ENCODE measurements around the gene HGS.

HGS gene

DNA sequence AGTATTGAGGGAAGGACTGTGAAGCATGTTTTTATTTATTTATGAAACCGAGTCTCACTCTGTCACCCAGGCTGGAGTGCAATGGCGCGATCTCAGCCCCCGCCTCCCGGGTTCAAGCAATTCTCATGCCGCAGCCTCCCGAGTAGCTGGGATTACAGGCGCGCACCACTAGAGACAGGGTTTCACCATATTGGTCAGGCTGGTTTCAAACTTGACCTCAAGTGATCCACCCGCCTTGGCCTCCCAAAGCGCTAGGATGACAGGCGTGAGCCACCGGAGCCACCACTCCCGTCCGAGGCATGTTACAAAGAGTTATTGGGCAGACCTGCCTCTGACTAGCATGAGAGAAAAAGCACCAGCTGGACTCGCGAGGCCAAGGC is 22.4 kb downstream of the HGS start:
- H3K27ac ChIP-seq = peak overlapping the region; percentile 89
- POLR2A ChIA-PET (ENCODE audit: low non-redundant PET) = no interaction called here
- TF ChIP-seq, protein P1, sequence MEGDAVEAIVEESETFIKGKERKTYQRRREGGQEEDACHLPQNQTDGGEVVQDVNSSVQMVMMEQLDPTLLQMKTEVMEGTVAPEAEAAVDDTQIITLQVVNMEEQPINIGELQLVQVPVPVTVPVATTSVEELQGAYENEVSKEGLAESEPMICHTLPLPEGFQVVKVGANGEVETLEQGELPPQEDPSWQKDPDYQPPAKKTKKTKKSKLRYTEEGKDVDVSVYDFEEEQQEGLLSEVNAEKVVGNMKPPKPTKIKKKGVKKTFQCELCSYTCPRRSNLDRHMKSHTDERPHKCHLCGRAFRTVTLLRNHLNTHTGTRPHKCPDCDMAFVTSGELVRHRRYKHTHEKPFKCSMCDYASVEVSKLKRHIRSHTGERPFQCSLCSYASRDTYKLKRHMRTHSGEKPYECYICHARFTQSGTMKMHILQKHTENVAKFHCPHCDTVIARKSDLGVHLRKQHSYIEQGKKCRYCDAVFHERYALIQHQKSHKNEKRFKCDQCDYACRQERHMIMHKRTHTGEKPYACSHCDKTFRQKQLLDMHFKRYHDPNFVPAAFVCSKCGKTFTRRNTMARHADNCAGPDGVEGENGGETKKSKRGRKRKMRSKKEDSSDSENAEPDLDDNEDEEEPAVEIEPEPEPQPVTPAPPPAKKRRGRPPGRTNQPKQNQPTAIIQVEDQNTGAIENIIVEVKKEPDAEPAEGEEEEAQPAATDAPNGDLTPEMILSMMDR (conservative IDR thresholded peaks at IDR 0.05; ENCODE audit: low read depth) = no peak
- CTCF ChIA-PET = no interaction called here
- DNase-seq (ENCODE audit: low spot score) = no peak

DNA sequence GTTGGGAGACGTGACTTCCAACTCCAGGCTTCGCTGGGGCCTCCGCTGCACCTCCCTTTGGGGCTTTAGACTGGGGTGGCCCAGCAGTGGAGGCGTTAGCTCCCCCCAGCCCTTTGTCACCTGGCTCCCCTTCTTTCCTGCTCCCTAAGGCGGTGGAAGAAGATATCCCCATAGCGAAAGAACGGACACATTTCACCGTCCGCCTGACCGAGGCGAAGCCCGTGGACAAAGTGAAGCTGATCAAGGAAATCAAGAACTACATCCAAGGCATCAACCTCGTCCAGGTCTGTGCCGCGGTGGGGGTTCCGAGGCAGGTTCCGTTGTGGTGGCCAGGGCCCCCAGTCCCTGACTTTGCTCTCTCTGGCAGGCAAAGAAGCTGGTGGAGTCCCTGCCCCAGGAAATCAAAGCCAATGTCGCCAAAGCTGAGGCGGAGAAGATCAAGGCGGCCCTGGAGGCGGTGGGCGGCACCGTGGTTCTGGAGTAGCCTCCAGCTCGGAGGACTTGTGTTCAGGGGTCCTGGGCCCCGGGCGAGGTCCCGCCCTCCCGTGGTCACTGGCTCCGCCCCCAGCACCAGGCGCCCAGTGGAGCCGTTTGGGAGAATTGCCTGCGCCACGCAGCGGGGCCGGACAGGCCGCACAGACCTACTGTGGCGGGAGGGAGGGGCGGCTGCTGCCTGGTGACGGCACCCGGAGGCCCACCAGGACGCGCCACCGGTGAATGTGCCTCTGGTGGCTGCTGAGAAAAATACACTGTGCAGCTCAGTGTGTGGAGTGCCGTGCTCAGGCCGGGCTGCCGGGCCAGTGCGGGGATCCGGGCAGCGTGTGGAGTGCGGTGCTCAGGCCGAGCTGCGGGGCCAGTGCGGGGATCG is 23.2 kb downstream of the HGS start:
- peak overlapping the region; percentile 89 for H3K27ac ChIP-seq
- TF ChIP-seq, protein P1 (conservative IDR thresholded peaks at IDR 0.05; ENCODE audit: low read depth) = no peak
- CTCF ChIA-PET = interaction anchor here (0.6 kb wide), 1 partner anchor 137 kb away, joined by 4 read pairs; no protein-coding TSS in a partner anchor
- POLR2A ChIA-PET (ENCODE audit: low non-redundant PET) = no interaction called here
- no peak for DNase-seq (ENCODE audit: low spot score)

DNA sequence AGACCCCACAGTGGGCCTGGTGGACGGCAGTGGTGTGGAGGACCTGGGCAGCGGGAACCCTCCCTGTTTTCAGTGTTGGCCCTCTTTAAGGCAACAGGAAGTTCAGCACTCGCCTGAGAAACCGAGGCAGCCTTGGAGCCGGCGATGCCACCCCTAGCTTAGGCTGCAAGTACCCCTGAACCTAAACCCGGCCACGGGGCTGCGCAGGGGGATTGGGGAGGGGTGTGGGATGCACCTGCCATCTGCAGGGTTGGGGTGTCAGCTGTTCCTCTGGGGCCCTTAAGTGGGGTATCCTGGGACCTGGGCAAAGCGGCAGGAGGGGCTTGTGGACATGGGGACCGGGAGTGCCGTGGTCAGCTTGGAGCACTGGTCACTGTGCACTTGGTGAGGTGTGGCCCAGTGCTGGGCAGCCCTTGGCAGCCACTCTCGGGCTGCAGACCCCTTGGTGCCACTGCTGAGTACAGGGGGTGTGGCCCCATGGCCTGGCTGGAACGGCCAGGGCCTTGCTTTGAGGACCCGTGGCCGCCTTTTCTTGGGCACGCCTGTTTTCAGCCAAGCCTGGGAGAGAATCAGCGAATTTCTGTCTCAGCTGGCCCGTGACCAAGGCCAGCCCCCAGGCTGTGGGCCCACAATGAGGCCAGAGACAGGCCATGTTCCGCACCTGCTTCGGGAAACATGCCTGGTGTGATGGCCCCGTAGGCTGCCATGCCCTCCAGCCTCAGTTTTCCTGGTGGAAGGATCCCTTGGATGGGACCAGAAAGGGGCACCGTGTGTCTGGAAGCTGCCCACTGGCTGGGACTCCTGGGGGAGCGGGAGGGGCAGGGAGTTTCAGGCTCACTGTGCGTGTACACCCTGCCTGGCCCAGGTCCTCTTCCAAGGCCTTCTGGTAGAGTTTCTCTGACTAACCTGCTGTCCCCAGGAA is 24.2 kb downstream of the HGS start:
- DNase-seq (ENCODE audit: low spot score) = no peak
- peak overlapping the region; percentile 89 for H3K27ac ChIP-seq
- POLR2A ChIA-PET (ENCODE audit: low non-redundant PET) = interaction anchor here (0.6 kb wide), 1 partner anchor 185 kb away, joined by 4 read pairs; no protein-coding TSS in a partner anchor
- TF ChIP-seq, protein P1 (conservative IDR thresholded peaks at IDR 0.05; ENCODE audit: low read depth) = no peak
- CTCF ChIA-PET = interaction anchor here (0.6 kb wide), 1 partner anchor 184 kb away, joined by 3 read pairs; no protein-coding TSS in a partner anchor

DNA sequence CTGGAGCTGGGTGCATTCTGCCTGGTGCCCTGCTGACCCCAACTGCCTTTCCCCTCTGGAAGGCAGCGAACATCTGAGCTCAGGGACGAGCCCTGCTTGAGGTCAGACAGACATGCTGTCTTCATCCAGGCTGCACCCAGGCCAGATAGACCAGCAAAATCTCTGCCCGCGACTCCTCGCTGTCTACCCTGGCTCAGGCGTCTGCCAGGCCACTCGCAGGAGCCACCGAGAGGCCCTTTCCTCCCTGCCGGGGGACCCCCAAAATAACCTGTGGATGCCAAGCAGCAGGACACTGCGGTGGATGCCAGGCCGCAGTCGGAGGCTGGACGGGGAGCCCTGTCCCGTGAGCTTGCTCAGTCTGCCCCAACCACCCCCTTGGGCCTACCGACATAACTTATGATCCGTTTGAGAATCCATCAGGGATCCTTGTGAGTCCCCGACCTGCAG is 25.0 kb downstream of the HGS start:
- H3K27ac ChIP-seq = peak overlapping the region; percentile 89
- POLR2A ChIA-PET (ENCODE audit: low non-redundant PET) = interaction anchor here (0.6 kb wide), 1 partner anchor 184 kb away, joined by 4 read pairs; no protein-coding TSS in a partner anchor
- DNase-seq (ENCODE audit: low spot score) = no peak
- TF ChIP-seq, protein P1 (conservative IDR thresholded peaks at IDR 0.05; ENCODE audit: low read depth) = no peak
- CTCF ChIA-PET = interaction anchor here (0.6 kb wide), 1 partner anchor 183 kb away, joined by 3 read pairs; no protein-coding TSS in a partner anchor

DNA sequence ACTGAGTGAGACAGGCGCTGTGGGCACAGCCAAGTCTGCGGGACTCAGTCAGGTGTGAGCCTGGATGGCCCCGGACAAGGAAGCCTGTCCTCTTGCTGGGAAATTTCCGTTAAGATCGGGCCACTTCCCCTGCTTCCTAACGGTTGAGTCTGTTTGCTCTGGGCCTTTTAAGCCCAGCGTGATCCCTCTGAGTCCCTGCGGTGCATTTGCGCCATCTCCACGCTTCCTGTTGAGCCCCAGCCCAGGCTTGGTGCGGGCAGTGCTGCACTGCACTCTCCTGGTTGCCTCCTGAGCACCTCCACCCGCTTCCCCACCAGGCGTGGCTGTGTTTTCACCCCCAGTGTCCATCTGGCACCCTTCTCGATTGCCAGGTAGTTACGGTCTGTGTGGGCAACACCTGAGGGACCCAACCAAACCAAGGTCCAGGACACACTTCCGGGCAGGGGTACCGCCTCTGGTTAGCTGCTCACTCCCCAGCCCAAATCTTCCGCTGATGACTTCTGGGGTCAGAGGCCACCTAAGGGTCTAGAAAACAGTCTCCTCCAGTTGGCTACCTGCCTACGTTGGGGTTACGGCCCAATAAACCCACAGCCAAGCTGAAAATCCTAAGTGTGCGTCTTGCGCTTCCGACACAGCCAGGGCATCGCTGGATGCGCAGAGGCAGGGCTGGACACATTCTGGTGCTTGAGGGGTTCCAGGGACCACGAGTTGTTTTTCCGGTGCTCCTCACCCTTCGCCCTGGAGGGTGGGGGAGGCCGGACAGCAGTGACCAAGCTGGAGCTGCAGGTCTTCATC is 26.9 kb downstream of the HGS start:
- TF ChIP-seq, protein P1 (conservative IDR thresholded peaks at IDR 0.05; ENCODE audit: low read depth) = no peak
- DNase-seq (ENCODE audit: low spot score) = no peak
- ChIA-PET CTCF (interaction anchor here (0.6 kb wide), 1 partner anchor 229 kb away, joined by 3 read pairs; no protein-coding TSS in a partner anchor), POLR2A (ENCODE audit: low non-redundant PET) (interaction anchor here (0.7 kb wide), 2 partner anchors 10 to 113 kb away, joined by 4 to 6 read pairs; no protein-coding TSS in a partner anchor)
- H3K27ac ChIP-seq = peak overlapping the region; percentile 89
